Calu3 (cell line): Measurements from ENCODE around the gene CTDP1. TPM values are rescaled to one million over a fixed set of nuclear protein-coding genes. Genes with fewer than 3 reads are reported as not detected.

ENCODE experiments used
- BruUV-seq: library from RNA; stranded (reverse); fragments of 400-500 nt; replicated peaks from 2 replicates; lab custom pipeline; 2021; lab: Mats Ljungman, UMichigan
- CTCF ChIA-PET: fragments of 300-600 bp; sonication (Branson Sonifier 250); formaldehyde crosslinking; loops from one replicate; lab custom pipeline; 2022; ENCODE audit warnings: antibody characterized with exemption; lab: Charles Lee
- DNase-seq: peaks from one replicate; pipeline ENCODE4 v3.0.0; 2022
- H3K27ac Mint-ChIP-seq: one replicate; pipeline ENCODE4 v1.8.0; 2022; ENCODE audit warnings: mixed read lengths; ENCODE audit not compliant: unreplicated experiment
- H3K27me3 Mint-ChIP-seq: one replicate; pipeline ENCODE4 v1.8.0; 2022; ENCODE audit warnings: mixed read lengths; ENCODE audit not compliant: unreplicated experiment
- H3K36me3 Mint-ChIP-seq: one replicate; pipeline ENCODE4 v1.8.0; 2022; ENCODE audit warnings: mild to moderate bottlenecking, moderate library complexity, mixed read lengths; ENCODE audit not compliant: insufficient read depth, unreplicated experiment
- H3K4me1 Mint-ChIP-seq: one replicate; pipeline ENCODE4 v1.8.0; 2022; ENCODE audit warnings: mild to moderate bottlenecking, low read depth, mixed read lengths; ENCODE audit not compliant: unreplicated experiment
- H3K4me3 Mint-ChIP-seq: one replicate; pipeline ENCODE4 v1.8.0; 2022; ENCODE audit warnings: mild to moderate bottlenecking, low read depth, moderate library complexity, mixed read lengths; ENCODE audit not compliant: unreplicated experiment
- H3K9me3 Mint-ChIP-seq: one replicate; pipeline ENCODE4 v1.8.0; 2022; ENCODE audit warnings: low read depth, mixed read lengths; ENCODE audit not compliant: unreplicated experiment
- intact Hi-C: fragments of 100-400 bp; cut with micrococcal nuclease; formaldehyde crosslinking; loops from one replicate; pipeline ENCODE4 v1.10.0; 2022; ENCODE audit not compliant: unreplicated experiment
- total RNA-seq: library from RNA; stranded (reverse); gene quantifications from 2 replicates; pipeline ENCODE4 v1.2.3, GENCODE V29; 2022
- TF ChIP-seq, protein P1 (sequence below): fragments of 200-600 bp; IDR thresholded peaks from one replicate; pipeline ENCODE4 v1.8.0; 2022; ENCODE audit warnings: antibody characterized with exemption; ENCODE audit not compliant: unreplicated experiment

The CTDP1 gene
- total RNA-seq, 1 experiment from 2014 or later: 15.6 TPM

DNA sequence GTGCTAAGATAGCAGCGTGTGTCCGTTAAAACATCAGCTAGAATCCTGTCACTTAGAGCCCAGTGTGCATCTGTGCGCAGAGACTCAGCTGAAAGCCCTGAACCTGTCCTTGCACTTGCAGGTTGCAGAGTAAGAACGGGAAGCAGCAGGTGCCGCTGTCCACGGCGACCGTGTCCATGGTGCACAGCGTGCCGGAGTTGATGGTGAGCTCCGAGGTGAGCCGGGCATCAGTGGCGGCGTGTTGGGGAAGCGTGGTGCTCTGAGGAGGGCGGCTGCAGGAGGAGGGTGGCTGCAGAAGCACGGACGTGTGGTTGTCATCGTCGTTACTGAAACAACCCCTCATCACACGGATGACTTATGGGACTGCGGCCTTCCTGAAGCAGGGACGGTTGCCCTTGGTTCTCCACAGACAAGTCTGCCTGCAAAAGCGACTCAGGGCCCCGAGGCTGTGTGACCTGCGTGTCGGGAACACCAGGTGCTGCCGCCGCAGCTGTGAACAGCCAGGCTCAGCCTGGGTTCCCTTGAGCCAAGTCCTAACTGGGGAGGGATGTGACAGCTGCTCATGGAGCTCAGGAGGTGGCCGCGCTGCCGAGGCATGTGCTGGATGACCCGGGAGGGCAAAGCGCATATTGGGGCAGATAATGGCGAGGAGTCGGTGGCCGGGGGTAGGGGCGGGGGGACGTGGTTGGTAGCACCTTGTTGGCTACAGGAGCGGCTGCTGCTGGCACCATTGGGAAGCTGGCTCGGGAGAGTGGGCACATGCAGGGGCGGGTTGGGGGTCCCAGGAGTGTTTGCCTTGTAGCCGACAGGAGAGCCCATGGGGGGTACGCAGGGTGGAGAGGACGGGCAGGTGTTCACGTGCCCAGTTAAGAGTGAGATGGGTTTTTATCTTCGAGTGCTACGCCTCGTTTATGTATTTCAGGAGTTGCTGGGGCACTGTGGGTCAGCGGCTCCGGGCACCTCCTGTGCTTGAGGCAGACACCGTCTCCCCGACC, 16.6 kb downstream of the CTDP1 start:
- H3K27ac Mint-ChIP-seq: no peak overlapping the region
- CTCF ChIA-PET: no interaction called here
- no peak for DNase-seq
- H3K36me3 Mint-ChIP-seq: peaks cover 25% of the 10 kb centered on the region
- intact Hi-C loops: no loop called here
- no peaks in the 10 kb centered on the region for H3K9me3 Mint-ChIP-seq
- H3K4me3 Mint-ChIP-seq: no peak overlapping the region
- TF ChIP-seq, protein P1, sequence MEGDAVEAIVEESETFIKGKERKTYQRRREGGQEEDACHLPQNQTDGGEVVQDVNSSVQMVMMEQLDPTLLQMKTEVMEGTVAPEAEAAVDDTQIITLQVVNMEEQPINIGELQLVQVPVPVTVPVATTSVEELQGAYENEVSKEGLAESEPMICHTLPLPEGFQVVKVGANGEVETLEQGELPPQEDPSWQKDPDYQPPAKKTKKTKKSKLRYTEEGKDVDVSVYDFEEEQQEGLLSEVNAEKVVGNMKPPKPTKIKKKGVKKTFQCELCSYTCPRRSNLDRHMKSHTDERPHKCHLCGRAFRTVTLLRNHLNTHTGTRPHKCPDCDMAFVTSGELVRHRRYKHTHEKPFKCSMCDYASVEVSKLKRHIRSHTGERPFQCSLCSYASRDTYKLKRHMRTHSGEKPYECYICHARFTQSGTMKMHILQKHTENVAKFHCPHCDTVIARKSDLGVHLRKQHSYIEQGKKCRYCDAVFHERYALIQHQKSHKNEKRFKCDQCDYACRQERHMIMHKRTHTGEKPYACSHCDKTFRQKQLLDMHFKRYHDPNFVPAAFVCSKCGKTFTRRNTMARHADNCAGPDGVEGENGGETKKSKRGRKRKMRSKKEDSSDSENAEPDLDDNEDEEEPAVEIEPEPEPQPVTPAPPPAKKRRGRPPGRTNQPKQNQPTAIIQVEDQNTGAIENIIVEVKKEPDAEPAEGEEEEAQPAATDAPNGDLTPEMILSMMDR: no peak
- H3K4me1 Mint-ChIP-seq: no peaks in the 10 kb centered on the region
- BruUV-seq: no TSS peak
- no peaks in the 10 kb centered on the region for H3K27me3 Mint-ChIP-seq

DNA sequence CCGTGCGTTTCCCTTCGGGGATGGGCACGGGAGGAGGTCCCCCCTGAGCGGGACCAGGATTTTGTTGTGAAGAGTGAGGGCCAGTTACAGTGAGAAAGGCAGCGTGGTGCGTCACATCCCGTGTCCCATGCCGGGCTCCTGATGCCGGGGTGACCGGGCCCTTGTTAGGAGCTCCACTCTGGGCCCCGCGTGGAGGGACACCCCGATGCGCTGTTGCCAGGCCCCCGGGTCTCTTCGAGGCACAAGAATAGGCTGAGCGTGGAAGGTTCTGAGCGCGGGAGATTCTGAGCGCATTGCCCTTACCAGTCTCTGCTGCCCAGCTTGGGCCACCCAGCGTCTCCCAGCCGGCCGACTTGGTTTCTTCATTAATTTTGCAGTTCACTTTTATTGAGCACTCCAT, 17.6 kb downstream of the CTDP1 start:
- intact Hi-C loops: no loop called here
- Mint-ChIP-seq H3K27ac (no peak overlapping the region), H3K9me3 (no peaks in the 10 kb centered on the region), H3K27me3 (no peaks in the 10 kb centered on the region), H3K36me3 (peaks cover 25% of the 10 kb centered on the region), H3K4me1 (no peaks in the 10 kb centered on the region), H3K4me3 (no peak overlapping the region)
- no peak for DNase-seq
- BruUV-seq: no TSS peak
- TF ChIP-seq, protein P1: no peak
- CTCF ChIA-PET: no interaction called here

DNA sequence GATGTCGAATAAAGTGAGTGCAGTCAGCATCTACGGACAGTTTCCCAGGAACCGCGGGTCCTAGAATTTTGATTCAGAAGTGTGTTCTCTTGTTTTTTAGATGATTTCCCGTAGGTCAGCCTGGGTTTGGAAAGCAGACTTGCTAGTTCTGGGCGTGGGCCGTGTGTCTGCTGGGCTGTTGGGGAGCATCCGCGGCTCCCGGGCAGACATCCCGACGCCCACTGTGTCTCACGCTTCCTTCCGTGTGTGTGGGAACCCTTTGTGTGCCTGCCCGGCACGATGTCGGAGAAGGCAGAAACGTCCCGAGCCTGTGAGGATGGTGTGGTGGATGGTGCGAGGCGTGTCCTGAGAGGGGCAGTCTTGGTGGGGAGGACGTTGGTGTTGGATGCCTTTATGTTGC, 18.4 kb downstream of the CTDP1 start:
- intact Hi-C loops: no loop called here
- BruUV-seq: no TSS peak
- DNase-seq: no peak
- Mint-ChIP-seq H3K27me3 (no peaks in the 10 kb centered on the region), H3K9me3 (no peaks in the 10 kb centered on the region), H3K4me1 (no peaks in the 10 kb centered on the region), H3K36me3 (peaks cover 25% of the 10 kb centered on the region), H3K4me3 (no peak overlapping the region), H3K27ac (no peak overlapping the region)
- CTCF ChIA-PET: no interaction called here
- TF ChIP-seq, protein P1: no peak

DNA sequence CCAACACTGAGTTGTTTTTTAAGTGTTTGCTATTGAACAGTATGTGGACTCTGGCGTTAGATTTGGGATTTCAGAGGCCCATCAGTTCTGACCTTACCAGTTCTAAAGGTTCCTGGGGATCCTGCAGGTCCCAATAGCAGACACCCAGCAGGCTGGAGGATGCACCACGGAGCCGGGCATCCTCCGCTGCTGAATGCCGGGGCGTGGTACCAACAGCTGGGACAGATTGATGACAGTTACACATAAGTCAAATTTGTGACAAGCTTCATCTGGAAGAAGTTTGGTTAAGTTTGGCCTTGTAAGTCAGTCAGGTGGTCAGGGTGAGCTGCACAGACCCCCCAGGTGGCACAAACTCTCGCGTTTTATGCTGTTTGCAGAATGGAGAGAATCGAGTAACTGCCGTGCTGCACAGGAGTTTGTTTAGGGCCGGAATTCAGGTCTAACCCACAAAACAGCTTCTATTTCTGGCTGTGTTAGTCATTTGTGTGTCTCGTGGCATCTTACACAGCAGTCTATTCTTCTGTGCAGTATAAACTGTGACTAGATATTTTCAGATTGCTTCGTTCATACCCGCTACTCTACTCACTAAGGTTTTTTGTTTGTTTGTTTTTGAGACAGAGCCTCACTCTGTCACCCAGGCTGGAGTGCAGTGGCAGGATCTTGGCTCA, 19.2 kb downstream of the CTDP1 start:
- Mint-ChIP-seq H3K36me3 (peaks cover 25% of the 10 kb centered on the region), H3K9me3 (peaks cover 3% of the 10 kb centered on the region)
- TF ChIP-seq, protein P1: no peak

More for the DNA sequence above, 19.2 kb downstream of the CTDP1 start:
- no TSS peak for BruUV-seq
- Mint-ChIP-seq H3K27ac (no peak overlapping the region), H3K27me3 (no peaks in the 10 kb centered on the region), H3K4me3 (no peak overlapping the region), H3K4me1 (no peaks in the 10 kb centered on the region)
- DNase-seq: no peak
- CTCF ChIA-PET: no interaction called here
- intact Hi-C loops: no loop called here
